ENCODE data around the gene GPC6. TPM values are rescaled to one million over a fixed set of nuclear protein-coding genes. Genes with fewer than 3 reads are reported as not detected.

The GPC6 gene
- total RNA-seq, 2 donors from 2014 or later = 3.4 to 5.3 TPM

- Histone ChIP-seq H3K36me3 (no peaks in the 10 kb centered on the region), H3K9me3 (no peaks in the 10 kb centered on the region), H3K4me1 (replicated peaks) (no peaks in the 10 kb centered on the region), H3K4me3 (no peak overlapping the region), H3K27ac (no peak overlapping the region), H3K27me3 (replicated peaks; ENCODE audit: insufficient read depth) (no peaks in the 10 kb centered on the region)
- intact Hi-C loops (cut with DNase I) = no loop called here
- no peak for DNase-seq (ENCODE audit: low spot score)
- TF ChIP-seq POLR2A (IDR thresholded peaks at IDR 0.05) = no peak
- no peak for TF ChIP-seq POLR2AphosphoS5 (IDR thresholded peaks at IDR 0.05)
- TF ChIP-seq CTCF (IDR thresholded peaks at IDR 0.05) = no peak
- WGBS = 86% methylated on average over 5 of the region's 5 CpGs
These were observed 961.7 kb downstream of the GPC6 start for GRCh38 chr13:94188201-94188854.

- intact Hi-C loops (cut with DNase I) = no loop called here
These were observed 965.9 kb downstream of the GPC6 start for GRCh38 chr13:94192431-94192975.

GRCh38 chr13:94195715-94196114, 969.1 kb downstream of the GPC6 start:
- Histone ChIP-seq H3K27ac (no peak overlapping the region), H3K4me3 (no peak overlapping the region), H3K4me1 (replicated peaks) (no peaks in the 10 kb centered on the region), H3K36me3 (no peaks in the 10 kb centered on the region), H3K9me3 (no peaks in the 10 kb centered on the region), H3K27me3 (replicated peaks; ENCODE audit: insufficient read depth) (no peaks in the 10 kb centered on the region)
- DNase-seq (ENCODE audit: low spot score) = no peak
- no peak for TF ChIP-seq POLR2AphosphoS5 (IDR thresholded peaks at IDR 0.05)
- no peak for TF ChIP-seq POLR2A (IDR thresholded peaks at IDR 0.05)
- TF ChIP-seq CTCF (IDR thresholded peaks at IDR 0.05) = no peak
- intact Hi-C loops (cut with DNase I) = no loop called here
- 89% methylated on average over 2 of the region's 2 CpGs for WGBS

More at GRCh38 chr13:94192431-94192975, 965.9 kb downstream of the GPC6 start:
- H3K4me1 ChIP-seq (replicated peaks) = no peaks in the 10 kb centered on the region
- H3K27ac ChIP-seq = no peak overlapping the region
- WGBS = 88% methylated on average over 3 of the region's 3 CpGs
- no peaks in the 10 kb centered on the region for H3K36me3 ChIP-seq
- TF ChIP-seq POLR2A (IDR thresholded peaks at IDR 0.05) = no peak
- no peak for TF ChIP-seq POLR2AphosphoS5 (IDR thresholded peaks at IDR 0.05)
- peak in 3 of 4 experiments; percentile 28 to 46 (median 38) for TF ChIP-seq CTCF (IDR thresholded peaks at IDR 0.05)
- H3K4me3 ChIP-seq = no peak overlapping the region
- no peaks in the 10 kb centered on the region for H3K9me3 ChIP-seq
- no peaks in the 10 kb centered on the region for H3K27me3 ChIP-seq (replicated peaks; ENCODE audit: insufficient read depth)
- DNase-seq (ENCODE audit: low spot score) = peak; percentile 18

GRCh38 chr13:94196413-94196812, 969.8 kb downstream of the GPC6 start:
- no peaks in the 10 kb centered on the region for H3K4me1 ChIP-seq (replicated peaks)
- WGBS = 44% methylated on average over 5 of the region's 5 CpGs
- no peak for DNase-seq (ENCODE audit: low spot score)
- intact Hi-C loops (cut with DNase I) = no loop called here
- no peaks in the 10 kb centered on the region for H3K36me3 ChIP-seq
- H3K27ac ChIP-seq = no peak overlapping the region
- H3K9me3 ChIP-seq = no peaks in the 10 kb centered on the region
- H3K27me3 ChIP-seq (replicated peaks; ENCODE audit: insufficient read depth) = no peaks in the 10 kb centered on the region
- H3K4me3 ChIP-seq = no peak overlapping the region
- TF ChIP-seq CTCF (IDR thresholded peaks at IDR 0.05) = no peak
- no peak for TF ChIP-seq POLR2A (IDR thresholded peaks at IDR 0.05)
- no peak for TF ChIP-seq POLR2AphosphoS5 (IDR thresholded peaks at IDR 0.05)

- H3K4me1 ChIP-seq (replicated peaks) = no peaks in the 10 kb centered on the region
- no peaks in the 10 kb centered on the region for H3K27me3 ChIP-seq (replicated peaks; ENCODE audit: insufficient read depth)
- H3K4me3 ChIP-seq = no peak overlapping the region
- TF ChIP-seq POLR2AphosphoS5 (IDR thresholded peaks at IDR 0.05) (no peak), POLR2A (IDR thresholded peaks at IDR 0.05) (no peak), CTCF (IDR thresholded peaks at IDR 0.05) (no peak)
- no peaks in the 10 kb centered on the region for H3K9me3 ChIP-seq
- H3K36me3 ChIP-seq = no peaks in the 10 kb centered on the region
- WGBS = 71% methylated on average over 4 of the region's 4 CpGs
- no peak overlapping the region for H3K27ac ChIP-seq
- intact Hi-C loops (cut with DNase I) = no loop called here
- DNase-seq (ENCODE audit: low spot score) = no peak
These were observed 972.1 kb downstream of the GPC6 start for GRCh38 chr13:94198681-94199080.
